Esophagus muscularis mucosa (tissue), 4 donors: ENCODE data around the gene LMAN1. TPM values are rescaled to one million over a fixed set of nuclear protein-coding genes. Genes with fewer than 3 reads are reported as not detected.

Source experiments
- DNase-seq: peaks from one replicate; pipeline ENCODE4 v3.0.0-alpha.2; 2017; ENCODE audit errors: extremely low spot score
- H3K27ac ChIP-seq, 4 donors: fragments of 200-600 bp; sonication (generic); replicated peaks in 1 of 4; 1 replicate in 3 of 4; 2 replicates in 1 of 4; pipeline ENCODE4 v1.5.1; 2016 to 2019; ENCODE audit warnings: mild to moderate bottlenecking in 1 of 4
- H3K27me3 ChIP-seq, 4 donors: fragments of 200-600 bp; sonication (generic); one replicate each; pipeline versions ENCODE4 v1.5.1 to v1.6.0; 2016 to 2019
- H3K36me3 ChIP-seq, 4 donors: fragments of 200-600 bp; sonication (generic); one replicate each; pipeline ENCODE4 v1.5.1; 2016 to 2019
- H3K4me1 ChIP-seq, 4 donors: fragments of 200-600 bp; sonication (generic); one replicate each; pipeline ENCODE4 v1.5.1; 2016 to 2019
- H3K4me3 ChIP-seq, 4 donors: fragments of 200-600 bp; sonication (generic); 1 replicate in 2 of 4; 2 replicates in 2 of 4; pipeline ENCODE4 v1.5.1; 2016 to 2019; ENCODE audit warnings: mild to moderate bottlenecking in 4 of 4, moderate library complexity in 1 of 4
- H3K9me3 ChIP-seq, 4 donors: fragments of 200-600 bp; sonication (generic); 1 replicate in 3 of 4; 2 replicates in 1 of 4; pipeline ENCODE4 v1.5.1; 2016 to 2019
- CTCF ChIP-seq, 3 experiments: fragments of 200-600 bp in 2 of 3; fragments of 450-650 bp in 1 of 3; sonication (generic) in 2 of 3; IDR thresholded peaks; one replicate each; pipeline ENCODE4 v1.5.1; 2017 to 2019; ENCODE audit warnings: antibody characterized with exemption in 3 of 3, mild to moderate bottlenecking in 2 of 3, moderate library complexity in 1 of 3
- EP300 ChIP-seq: sonication (generic); formaldehyde crosslinking; IDR thresholded peaks from one replicate; pipeline ENCODE4 v1.6.1; 2017; ENCODE audit warnings: antibody characterized with exemption
- POLR2A ChIP-seq: fragments of 450-650 bp; IDR thresholded peaks from one replicate; pipeline ENCODE4 v1.6.1; 2017; ENCODE audit warnings: antibody characterized with exemption, moderate library complexity, mild to moderate bottlenecking, low read depth
- POLR2AphosphoS5 ChIP-seq, 2 donors: sonication (generic); formaldehyde crosslinking; IDR thresholded peaks; one replicate each; pipeline ENCODE4 v1.6.1; 2017; ENCODE audit warnings: antibody characterized with exemption in 2 of 2
- WGBS: methylation state at CpG from one replicate; pipeline ENCODE4 v1.1.5; 2018; 5-methylcytosine and 5-hydroxymethylcytosine counted together
- intact Hi-C: fragments of 100-400 bp; cut with DNase I; formaldehyde crosslinking; loops from one replicate; pipeline ENCODE4 v1.15.1; 2023
- total RNA-seq, 4 donors: library from RNA; depleted of rRNA; stranded (reverse); fragments of >200 nt; gene quantifications; one replicate each; pipeline versions ENCODE4 v1.1.0 to v1.2.1, GENCODE V29; 2016

The LMAN1 gene
- 10 to 100 TPM; 51.8 to 61.4 (median 55.3) TPM for total RNA-seq

GRCh38 chr18:59358712-59359575, at the start of gene LMAN1:
TSS of gene LMAN1 (minus strand) at chr18:59359265. CDS start at chr18:59359244, 21 bp downstream.
- no peaks in the 10 kb centered on the region for H3K9me3 ChIP-seq
- peaks cover 7 to 25% (median 12%) of the 10 kb centered on the region in 4 donors for H3K36me3 ChIP-seq
- peak in 1 of 3 experiments; percentile 4 for TF ChIP-seq CTCF (IDR thresholded peaks at IDR 0.05)
- peak; percentile 61 to 67 for TF ChIP-seq POLR2AphosphoS5 (IDR thresholded peaks at IDR 0.05)
- TF ChIP-seq POLR2A, result no peak
- peak within 1 kb of the TSS; percentile 75 to 96 (median 90) for H3K4me3 ChIP-seq
- intact Hi-C loops, result no loop called here
- peak within 1 kb of the TSS; percentile 87 to 89 (median 88) for H3K27ac ChIP-seq
- no peaks in the 10 kb centered on the region for H3K27me3 ChIP-seq
- H3K4me1 ChIP-seq, result peaks cover 10 to 35% (median 29%) of the 10 kb centered on the region in 4 donors
- DNase-seq, result peak; percentile 98
- WGBS, result under 1% methylated on average over 29 of the region's 76 CpGs

GRCh38 chr18:59402432-59403090, 43.5 kb upstream of the LMAN1 start:
- no peaks in the 10 kb centered on the region for H3K4me1 ChIP-seq
- intact Hi-C loops, result loop anchor here (2.0 kb wide), 2 partner anchors 94 to 152 kb away; no protein-coding TSS in a partner anchor
- DNase-seq, result no peak
- TF ChIP-seq POLR2A (no peak), CTCF (IDR thresholded peaks at IDR 0.05) (peak; percentile 74 to 93 (median 89))
- H3K9me3 ChIP-seq, result no peaks in the 10 kb centered on the region
- H3K27me3 ChIP-seq, result no peaks in the 10 kb centered on the region
- no peak overlapping the region for H3K27ac ChIP-seq
- no peaks in the 10 kb centered on the region for H3K36me3 ChIP-seq
- H3K4me3 ChIP-seq, result no peak overlapping the region
- 23% methylated on average over 12 of the region's 13 CpGs for WGBS

- DNase-seq, result no peak
- TF ChIP-seq CTCF (IDR thresholded peaks at IDR 0.05), result no peak
- TF ChIP-seq EP300, result no peak
- no peak for TF ChIP-seq POLR2AphosphoS5 (IDR thresholded peaks at IDR 0.05)
- no peak for TF ChIP-seq POLR2A
- Histone ChIP-seq H3K4me3 (no peak overlapping the region), H3K27ac (no peak overlapping the region), H3K9me3 (no peaks in the 10 kb centered on the region), H3K4me1 (no peaks in the 10 kb centered on the region), H3K36me3 (no peaks in the 10 kb centered on the region), H3K27me3 (peaks cover 0 to 8% (median 0%) of the 10 kb centered on the region in 4 donors)
- intact Hi-C loops, result no loop called here
- 93% methylated on average over 6 of the region's 6 CpGs for whole genome bisulfite sequencing
Observed at GRCh38 chr18:59400407-59400806, 41.3 kb upstream of the LMAN1 start.

GRCh38 chr18:59395226-59396175, 36.4 kb upstream of the LMAN1 start:
- intact Hi-C loops, result no loop called here
- H3K9me3 ChIP-seq, result no peaks in the 10 kb centered on the region
- H3K27me3 ChIP-seq, result peaks cover 0 to 8% (median 0%) of the 10 kb centered on the region in 4 donors
- H3K27ac ChIP-seq, result no peak overlapping the region
- TF ChIP-seq CTCF (IDR thresholded peaks at IDR 0.05) (no peak), POLR2A (no peak), EP300 (no peak), POLR2AphosphoS5 (IDR thresholded peaks at IDR 0.05) (no peak)
- H3K4me3 ChIP-seq, result no peak overlapping the region
- no peaks in the 10 kb centered on the region for H3K4me1 ChIP-seq
- DNase-seq, result no peak
- no peaks in the 10 kb centered on the region for H3K36me3 ChIP-seq
- WGBS, result 62% methylated on average over 9 of the region's 10 CpGs
